Neutrophil (primary cell): Measurements from ENCODE around the gene HS6ST3.

Source experiments
- H3K27ac ChIP-seq: fragments of 200-600 bp; sonication (generic); 2 replicates; pipeline ENCODE4 v1.5.1; 2016; ENCODE audit warnings: mild to moderate bottlenecking, moderate library complexity
- H3K27me3 ChIP-seq: fragments of 200-600 bp; sonication (generic); 2 replicates; pipeline ENCODE4 v1.6.0; 2016; ENCODE audit warnings: mild to moderate bottlenecking
- H3K36me3 ChIP-seq: fragments of 200-600 bp; sonication (generic); 2 replicates; pipeline ENCODE4 v1.5.1; 2017
- H3K4me1 ChIP-seq, 2 experiments: fragments of 200-600 bp in 1 of 2; sonication (generic) in 1 of 2; 1 replicate in 1 of 2; 2 replicates in 1 of 2; pipeline versions ENCODE4 v1.5.1 to v1.6.1; 2013 to 2016; ENCODE audit warnings: low read depth in 1 of 2, low read length in 1 of 2, mild to moderate bottlenecking in 1 of 2, moderate library complexity in 1 of 2; ENCODE audit not compliant: control insufficient read depth in 1 of 2, insufficient read depth in 1 of 2
- H3K4me3 ChIP-seq, 2 experiments: fragments of 200-600 bp in 1 of 2; sonication (generic) in 1 of 2; 1 replicate in 1 of 2; 2 replicates in 1 of 2; pipeline ENCODE4 v1.5.1; 2013 to 2016; ENCODE audit warnings: low read depth in 1 of 2, low read length in 1 of 2, mild to moderate bottlenecking in 1 of 2, moderate library complexity in 1 of 2
- H3K9me3 ChIP-seq: fragments of 200-600 bp; sonication (generic); 2 replicates; pipeline ENCODE4 v1.5.1; 2016
- TF ChIP-seq, protein P1 (sequence below): fragments of 200-600 bp; sonication (generic); IDR thresholded peaks from 2 replicates; pipeline ENCODE4 v1.5.1; 2016; ENCODE audit warnings: antibody characterized with exemption

Gene HS6ST3

GRCh38 chr13:96238241-96238640 lies 148.3 kb downstream of the HS6ST3 start:
- Histone ChIP-seq H3K4me1 (no peaks in the 10 kb centered on the region), H3K36me3 (no peaks in the 10 kb centered on the region), H3K4me3 (no peak overlapping the region), H3K27me3 (no peaks in the 10 kb centered on the region), H3K9me3 (no peaks in the 10 kb centered on the region), H3K27ac (no peak overlapping the region)
- TF ChIP-seq, protein P1, sequence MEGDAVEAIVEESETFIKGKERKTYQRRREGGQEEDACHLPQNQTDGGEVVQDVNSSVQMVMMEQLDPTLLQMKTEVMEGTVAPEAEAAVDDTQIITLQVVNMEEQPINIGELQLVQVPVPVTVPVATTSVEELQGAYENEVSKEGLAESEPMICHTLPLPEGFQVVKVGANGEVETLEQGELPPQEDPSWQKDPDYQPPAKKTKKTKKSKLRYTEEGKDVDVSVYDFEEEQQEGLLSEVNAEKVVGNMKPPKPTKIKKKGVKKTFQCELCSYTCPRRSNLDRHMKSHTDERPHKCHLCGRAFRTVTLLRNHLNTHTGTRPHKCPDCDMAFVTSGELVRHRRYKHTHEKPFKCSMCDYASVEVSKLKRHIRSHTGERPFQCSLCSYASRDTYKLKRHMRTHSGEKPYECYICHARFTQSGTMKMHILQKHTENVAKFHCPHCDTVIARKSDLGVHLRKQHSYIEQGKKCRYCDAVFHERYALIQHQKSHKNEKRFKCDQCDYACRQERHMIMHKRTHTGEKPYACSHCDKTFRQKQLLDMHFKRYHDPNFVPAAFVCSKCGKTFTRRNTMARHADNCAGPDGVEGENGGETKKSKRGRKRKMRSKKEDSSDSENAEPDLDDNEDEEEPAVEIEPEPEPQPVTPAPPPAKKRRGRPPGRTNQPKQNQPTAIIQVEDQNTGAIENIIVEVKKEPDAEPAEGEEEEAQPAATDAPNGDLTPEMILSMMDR: no peak

DNA sequence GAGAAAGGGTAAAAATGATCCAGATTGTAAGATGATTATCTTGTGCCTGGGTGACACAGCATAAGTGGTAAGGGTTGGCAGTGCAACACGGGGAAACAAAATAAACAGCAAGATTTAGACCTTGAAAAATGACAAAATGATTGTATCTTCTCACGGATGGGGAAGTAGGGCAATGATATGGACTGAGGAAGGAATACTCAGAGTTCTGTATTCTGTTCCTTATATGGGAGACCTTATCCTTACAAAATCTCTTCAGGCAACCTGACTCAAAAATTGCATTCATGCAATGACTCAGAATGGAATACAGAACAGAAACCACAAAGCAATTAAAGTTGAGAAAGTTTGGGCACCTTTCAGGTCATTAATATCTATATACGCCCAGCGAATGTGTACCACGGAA lies 149.0 kb downstream of the HS6ST3 start:
- TF ChIP-seq, protein P1: no peak
- no peaks in the 10 kb centered on the region for H3K36me3 ChIP-seq
- no peaks in the 10 kb centered on the region for H3K27me3 ChIP-seq
- H3K4me3 ChIP-seq: no peak overlapping the region
- no peaks in the 10 kb centered on the region for H3K9me3 ChIP-seq
- no peak overlapping the region for H3K27ac ChIP-seq
- no peaks in the 10 kb centered on the region for H3K4me1 ChIP-seq

- H3K9me3 ChIP-seq: no peaks in the 10 kb centered on the region
- no peaks in the 10 kb centered on the region for H3K27me3 ChIP-seq
- no peaks in the 10 kb centered on the region for H3K4me1 ChIP-seq
- TF ChIP-seq, protein P1: no peak
- no peak overlapping the region for H3K27ac ChIP-seq
- no peaks in the 10 kb centered on the region for H3K36me3 ChIP-seq
- no peak overlapping the region for H3K4me3 ChIP-seq
These were observed 153.5 kb downstream of the HS6ST3 start for GRCh38 chr13:96243376-96243775.

DNA sequence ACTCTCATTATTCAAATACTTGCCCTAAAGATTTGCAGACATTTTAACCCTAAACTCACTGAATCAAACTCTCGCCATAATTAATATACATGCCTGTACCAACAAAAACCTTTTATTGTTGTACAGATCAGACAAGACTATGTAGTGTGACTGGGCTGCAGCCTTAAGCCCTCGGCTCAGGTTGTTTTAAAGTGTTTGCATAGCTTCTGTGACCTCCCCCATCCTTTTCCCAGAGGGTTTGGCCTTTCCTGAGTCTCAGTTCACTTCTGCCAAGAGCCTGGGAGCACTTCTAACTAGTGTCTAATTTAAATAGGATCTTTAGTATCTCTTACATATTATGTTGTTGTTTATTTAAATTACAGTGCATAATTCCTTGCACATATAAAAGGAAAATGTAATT lies 158.2 kb downstream of the HS6ST3 start:
- TF ChIP-seq, protein P1: no peak
- Histone ChIP-seq H3K27me3 (no peaks in the 10 kb centered on the region), H3K9me3 (no peaks in the 10 kb centered on the region), H3K4me1 (no peaks in the 10 kb centered on the region), H3K36me3 (no peaks in the 10 kb centered on the region), H3K27ac (no peak overlapping the region), H3K4me3 (no peak overlapping the region)

GRCh38 chr13:96248996-96249395 lies 159.1 kb downstream of the HS6ST3 start:
- TF ChIP-seq, protein P1: no peak
- Histone ChIP-seq H3K27me3 (no peaks in the 10 kb centered on the region), H3K4me1 (no peaks in the 10 kb centered on the region)

GRCh38 chr13:96252903-96253302 lies 163.0 kb downstream of the HS6ST3 start:
- H3K27me3 ChIP-seq: no peaks in the 10 kb centered on the region
- H3K4me1 ChIP-seq: no peaks in the 10 kb centered on the region
- TF ChIP-seq, protein P1: no peak
- no peak overlapping the region for H3K27ac ChIP-seq
- no peaks in the 10 kb centered on the region for H3K36me3 ChIP-seq
- H3K4me3 ChIP-seq: no peak overlapping the region
- no peaks in the 10 kb centered on the region for H3K9me3 ChIP-seq

More at GRCh38 chr13:96248996-96249395, 159.1 kb downstream of the HS6ST3 start:
- Histone ChIP-seq H3K4me3 (no peak overlapping the region), H3K27ac (no peak overlapping the region), H3K9me3 (no peaks in the 10 kb centered on the region), H3K36me3 (no peaks in the 10 kb centered on the region)
